Left colon (tissue), 2 donors: ENCODE data around the gene DHX34. TPM values are rescaled to one million over a fixed set of nuclear protein-coding genes. Genes with fewer than 3 reads are reported as not detected.
"Not testable (repeated sequence)": the region's sequence is repeated elsewhere in the genome, so short reads cannot be mapped to it uniquely, and the experiment has no call there.

Experiments used
- ATAC-seq: fragments of 200-7000 bp; cut with Tn5 transposase; one replicate; pipeline ENCODE4 v1.9.1; 2020; ENCODE audit warnings: mild to moderate bottlenecking, moderate library complexity
- DNase-seq, 2 donors: peaks; one replicate each; pipeline ENCODE4 v3.0.0-alpha.2; 2020
- intact Hi-C, 2 donors: fragments of 100-400 bp; cut with DNase I in 1 of 2; cut with micrococcal nuclease in 1 of 2; formaldehyde crosslinking; loops; one replicate each; pipeline versions ENCODE4 v1.11.2 to v1.14.0; 2022; cut with DNase I, micrococcal nuclease
- total RNA-seq, 2 donors: library from RNA; stranded (reverse); fragmentation: NEBNext Ultra II Directional; extraction: Animal tissue kit (Norgen Biotek cat#: 25700); gene quantifications; one replicate each; pipeline ENCODE4 v1.2.1, GENCODE V29; 2021
- donor health status: DM: no; HTN: no; CAD: no.
- donor health status: DM: yes; HTN: yes; CAD: no.

DHX34 gene
- total RNA-seq, 2 donors from 2014 or later: 8.5 to 10.6 TPM

DNA sequence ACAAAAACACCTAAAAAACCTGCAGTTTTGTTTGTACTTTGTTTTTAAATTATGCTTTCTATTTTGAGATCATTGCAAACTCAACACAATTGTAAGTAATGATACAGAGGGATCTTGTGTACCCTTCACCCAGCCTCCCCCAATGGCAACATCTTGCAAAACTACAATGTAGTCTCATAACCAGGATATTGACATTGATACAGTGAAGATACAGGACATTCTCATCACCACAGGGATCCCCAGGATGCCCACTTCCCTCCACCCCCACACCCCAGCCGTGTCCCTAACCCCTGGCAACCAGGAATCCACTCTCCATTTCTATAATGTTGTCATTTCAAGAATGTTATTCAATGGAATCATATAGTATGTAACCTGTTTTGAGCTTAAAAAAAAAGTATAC lies 27.5 kb upstream of the DHX34 start:
- no peak for DNase-seq
- intact Hi-C loops: no loop called here
- no peak for ATAC-seq

DNA sequence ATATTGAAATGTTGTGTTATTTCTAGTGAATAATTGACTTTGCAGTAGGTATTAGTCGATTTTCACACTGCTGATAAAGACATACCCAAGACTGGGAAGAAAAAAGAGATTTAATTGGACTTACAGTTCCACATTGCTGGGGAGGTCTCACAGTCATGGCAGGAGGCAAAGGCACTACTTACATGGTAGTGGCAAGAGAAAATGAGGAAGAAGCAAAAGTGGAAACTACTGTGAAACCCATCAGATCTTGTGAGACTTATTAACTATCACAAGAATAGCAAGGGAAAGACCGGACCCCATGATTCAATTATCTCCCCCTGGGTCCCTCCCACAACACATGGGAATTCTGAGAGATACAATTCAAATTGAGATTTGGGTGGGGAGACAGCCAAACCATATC lies 27.1 kb upstream of the DHX34 start:
- intact Hi-C loops: no loop called here
- no peak for DNase-seq
- no peak for ATAC-seq

DNA sequence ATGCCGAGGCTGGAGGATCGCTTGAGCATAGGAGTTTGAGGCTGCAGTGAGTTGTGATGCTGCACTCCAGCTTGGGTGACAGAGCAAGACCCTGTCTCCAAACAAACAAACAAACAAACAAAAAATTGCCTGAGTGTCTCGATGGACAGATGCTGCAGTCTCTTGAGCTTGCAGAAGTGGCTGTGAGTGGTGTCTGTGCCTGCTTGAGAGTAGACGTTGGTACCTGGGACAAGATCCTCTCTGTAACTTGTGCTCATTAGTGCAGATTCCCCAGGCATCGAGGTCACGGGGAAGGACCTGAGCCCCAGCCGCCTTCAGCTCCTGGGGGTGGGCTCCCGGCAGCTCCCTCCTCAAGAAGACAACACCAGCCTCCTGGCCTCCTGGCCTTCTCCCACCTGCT lies 25.7 kb upstream of the DHX34 start:
- intact Hi-C loops: no loop called here
- DNase-seq: no peak
- ATAC-seq: no peak

DNA sequence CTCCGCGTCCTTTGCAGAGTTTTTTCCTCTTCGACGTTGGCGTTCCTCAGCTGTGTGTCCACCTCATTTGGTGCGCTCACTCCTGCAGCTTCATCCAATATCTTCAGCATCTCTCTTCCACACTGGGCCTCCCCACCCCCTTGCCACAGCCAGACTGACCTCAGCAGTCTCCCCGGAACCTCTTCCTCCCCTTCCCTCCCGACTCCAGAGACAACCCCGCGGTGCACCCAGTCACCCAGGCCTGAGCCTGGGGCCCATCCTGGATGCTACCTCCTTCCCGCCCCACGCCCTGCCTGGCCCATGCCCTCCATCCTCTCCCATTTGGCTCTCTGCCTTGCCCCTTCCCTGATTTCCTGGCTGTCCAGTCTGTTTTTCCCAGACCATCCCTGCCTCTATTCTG lies 25.2 kb upstream of the DHX34 start:
- no peak for DNase-seq
- intact Hi-C loops: no loop called here
- no peak for ATAC-seq

DNA sequence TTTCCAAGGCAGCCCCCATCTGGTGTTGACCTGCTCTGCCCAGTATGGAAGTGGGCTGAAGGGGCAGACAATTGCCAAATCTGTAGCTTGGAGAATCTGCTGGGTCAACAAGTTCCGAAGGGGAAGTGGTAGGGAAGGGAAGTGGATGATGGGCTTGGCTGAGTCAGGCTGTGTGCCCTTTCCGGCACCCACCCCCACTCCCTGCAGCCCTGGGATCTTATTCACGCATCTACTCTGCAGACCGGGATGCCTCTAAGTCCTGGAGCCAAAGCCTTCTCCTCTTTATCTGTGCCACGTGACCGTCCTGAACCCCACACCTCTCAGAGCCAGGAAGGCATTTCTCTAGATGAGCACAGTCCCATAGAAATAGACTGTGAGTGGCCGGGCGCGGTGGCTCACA lies 24.6 kb upstream of the DHX34 start:
- ATAC-seq: peak; percentile 20
- peak in 1 of 2 donors; percentile 42 for DNase-seq
- intact Hi-C loops: no loop called here

DNA sequence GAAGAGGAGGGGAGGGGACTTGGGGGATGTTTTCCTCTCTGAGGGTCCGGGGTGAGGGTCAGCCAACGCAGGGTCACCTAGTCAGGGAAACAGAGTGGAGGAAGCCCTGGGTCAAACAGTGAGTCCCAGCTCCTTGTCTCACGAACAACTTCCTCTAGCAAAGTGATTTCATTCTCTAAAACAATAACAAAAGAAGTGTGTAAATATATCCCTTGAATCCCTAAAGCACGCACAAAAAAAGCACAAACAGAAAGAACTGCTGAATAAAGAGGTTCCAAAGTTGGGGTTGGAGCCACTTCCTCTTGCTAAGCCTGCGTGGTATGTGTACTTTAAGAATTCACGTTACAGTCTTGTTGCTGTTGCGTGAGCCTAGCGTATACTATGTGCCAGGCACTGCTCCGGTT lies 18.6 kb upstream of the DHX34 start:
- DNase-seq (no peak), ATAC-seq (no peak)
- intact Hi-C loops: no loop called here

DNA sequence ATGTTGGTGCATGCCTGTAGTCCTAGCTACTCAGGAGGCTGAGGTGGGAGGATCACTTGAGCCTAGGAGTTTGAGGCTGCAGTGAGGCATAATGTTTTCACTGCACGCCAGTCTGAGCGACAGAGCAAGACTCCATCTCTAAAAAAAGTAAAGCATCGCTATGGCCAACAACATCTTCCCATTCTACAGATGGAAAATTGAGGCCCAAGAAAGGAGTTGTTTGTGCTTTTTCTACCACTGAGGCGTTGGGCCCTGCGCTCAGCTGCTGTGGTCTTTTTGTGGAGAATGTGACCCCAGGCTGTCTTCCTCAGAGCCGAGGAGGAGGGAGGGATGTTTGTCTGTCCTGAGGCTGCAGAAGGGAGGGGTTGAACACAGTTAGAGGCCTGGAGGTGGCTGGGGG lies 17.6 kb upstream of the DHX34 start:
- ATAC-seq: no peak

DNA sequence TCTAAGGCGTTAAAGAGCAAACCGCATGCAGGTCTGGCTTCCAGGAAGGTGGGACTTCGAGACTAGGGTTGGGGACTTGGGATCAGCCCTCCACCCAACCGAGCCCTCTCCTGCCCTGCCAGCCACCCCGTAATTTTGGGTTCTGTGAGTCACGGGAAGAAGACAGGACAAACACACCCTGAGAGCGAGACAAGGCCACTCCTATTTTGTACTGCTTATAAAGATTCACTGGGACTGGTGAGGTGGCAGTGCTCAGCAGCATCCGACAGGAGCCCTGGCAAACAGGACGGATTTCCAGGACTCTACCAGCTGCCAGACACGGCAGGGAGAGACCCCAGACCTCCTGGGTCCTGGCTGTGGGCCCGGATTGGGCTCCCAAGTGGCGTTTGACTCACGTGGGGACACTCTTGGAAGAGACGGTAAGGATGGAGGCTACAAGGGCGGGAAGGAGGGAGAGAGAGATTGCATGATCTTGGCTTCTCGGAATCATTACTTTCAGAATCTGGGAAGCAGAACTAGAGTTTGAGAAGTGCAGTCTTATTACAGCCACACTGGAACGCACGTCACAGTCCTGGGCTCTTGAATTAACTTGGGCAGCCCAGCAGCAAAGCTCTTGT lies 17.1 kb upstream of the DHX34 start, which contains the start of gene C5AR2:
C5AR2 (plus strand) TSS at position 245 of the 617 bp plus-strand sequence. CDS start 8,625 bp downstream, outside the sequence.
- intact Hi-C loops: no loop called here
- DNase-seq: no peak
- ATAC-seq: no peak

More for the DNA sequence above, 17.6 kb upstream of the DHX34 start:
- no peak for DNase-seq
- intact Hi-C loops: no loop called here

DNA sequence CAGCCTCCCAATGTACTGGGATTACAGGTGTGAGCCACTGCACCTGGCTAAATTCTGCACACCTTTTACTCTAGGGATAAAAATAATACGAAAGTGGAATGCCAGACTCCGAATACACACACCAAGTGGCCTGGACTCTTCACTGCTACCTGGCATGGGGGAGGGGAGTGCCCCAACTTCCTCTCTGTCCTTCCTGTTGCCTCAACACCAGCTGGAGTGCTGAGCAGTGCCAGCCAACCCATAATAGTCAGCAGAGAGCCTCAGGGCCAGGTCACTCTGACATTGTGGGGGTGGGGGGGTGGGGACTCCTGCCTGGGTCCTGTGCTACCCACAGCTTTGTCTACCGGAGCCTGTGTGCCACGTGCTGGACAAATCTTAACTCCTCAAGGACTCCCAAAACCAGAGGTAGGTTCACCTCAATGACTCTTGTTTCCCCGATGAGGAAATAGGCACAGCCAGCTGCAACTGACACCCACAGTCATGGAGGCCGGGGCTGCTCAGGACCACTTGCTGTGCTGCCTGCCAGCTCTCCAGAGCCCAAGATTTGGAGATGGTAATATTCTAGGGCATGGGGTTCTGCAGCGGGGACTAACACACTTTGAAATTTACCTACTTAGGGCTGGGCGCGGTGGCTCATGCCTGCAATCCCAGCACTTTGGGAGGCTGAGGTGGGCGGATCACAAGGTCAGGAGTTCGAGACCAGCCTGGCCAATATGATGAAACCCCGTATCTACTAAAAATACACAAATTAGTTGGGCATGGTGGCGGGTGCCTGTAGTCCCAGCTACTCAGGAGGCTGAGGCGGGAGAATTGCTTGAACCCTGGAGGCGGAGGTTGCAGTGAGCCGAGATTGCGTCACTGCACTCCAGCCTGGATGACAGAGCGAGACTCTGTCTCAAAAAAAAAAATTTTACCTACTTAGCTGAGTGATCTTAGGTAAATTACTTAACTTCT lies 12.1 kb upstream of the DHX34 start:
- peak in 1 of 2 donors; percentile 45 for DNase-seq
- intact Hi-C loops, ATAC-seq: not testable (repeated sequence)

DNA sequence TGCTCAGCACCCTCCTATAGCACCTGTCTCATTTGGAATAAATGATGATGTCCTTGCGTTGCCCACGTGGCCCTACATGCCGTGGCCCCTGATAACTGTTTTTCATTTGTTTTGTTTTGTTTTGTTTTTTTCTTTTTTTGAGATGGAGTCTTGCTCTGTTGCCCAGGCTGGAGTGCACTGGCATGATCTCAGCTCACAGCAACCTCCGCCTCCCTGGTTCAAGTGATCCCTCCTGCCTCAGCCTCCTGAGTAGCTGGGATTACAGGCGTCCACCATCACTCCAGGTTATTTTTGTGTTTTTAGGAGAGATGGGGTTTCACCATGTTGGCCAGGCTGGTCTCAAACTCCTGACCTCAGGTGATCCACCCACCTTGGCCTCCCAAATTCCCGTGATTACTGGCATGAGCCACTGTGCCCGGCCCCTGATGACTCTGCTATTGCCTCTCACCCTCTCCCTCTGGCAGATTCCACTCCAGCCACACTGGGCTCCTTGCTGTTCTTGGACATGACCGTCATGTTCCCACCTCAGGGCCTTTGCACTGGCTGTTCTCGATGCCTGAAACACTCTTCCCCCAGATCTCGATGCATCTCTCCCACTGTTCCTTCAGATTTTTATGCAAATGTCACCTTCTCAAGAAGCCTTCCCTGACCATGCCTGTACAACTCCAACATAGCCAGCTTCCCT lies 9.8 kb upstream of the DHX34 start:
- DNase-seq (no peak), ATAC-seq (no peak)
- intact Hi-C loops: no loop called here

DNA sequence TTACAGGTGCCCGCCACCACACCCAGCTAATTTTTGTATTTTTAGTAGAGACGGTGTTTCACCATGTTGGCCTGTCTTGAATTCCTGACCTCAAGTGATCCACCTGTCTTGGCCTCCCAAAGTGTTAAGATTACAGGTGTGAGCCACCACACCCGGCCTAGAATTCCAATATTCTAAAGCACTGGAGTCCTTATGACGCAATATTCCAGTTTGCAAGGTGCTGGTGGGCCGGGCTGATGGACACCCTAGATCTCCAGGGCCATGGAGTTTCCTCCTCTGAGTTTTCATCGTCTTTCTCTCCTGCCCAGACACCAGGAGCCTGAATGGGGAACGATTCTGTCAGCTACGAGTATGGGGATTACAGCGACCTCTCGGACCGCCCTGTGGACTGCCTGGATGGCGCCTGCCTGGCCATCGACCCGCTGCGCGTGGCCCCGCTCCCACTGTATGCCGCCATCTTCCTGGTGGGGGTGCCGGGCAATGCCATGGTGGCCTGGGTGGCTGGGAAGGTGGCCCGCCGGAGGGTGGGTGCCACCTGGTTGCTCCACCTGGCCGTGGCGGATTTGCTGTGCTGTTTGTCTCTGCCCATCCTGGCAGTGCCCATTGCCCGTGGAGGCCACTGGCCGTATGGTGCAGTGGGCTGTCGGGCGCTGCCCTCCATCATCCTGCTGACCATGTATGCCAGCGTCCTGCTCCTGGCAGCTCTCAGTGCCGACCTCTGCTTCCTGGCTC lies 8.5 kb upstream of the DHX34 start:
- no peak for ATAC-seq

DNA sequence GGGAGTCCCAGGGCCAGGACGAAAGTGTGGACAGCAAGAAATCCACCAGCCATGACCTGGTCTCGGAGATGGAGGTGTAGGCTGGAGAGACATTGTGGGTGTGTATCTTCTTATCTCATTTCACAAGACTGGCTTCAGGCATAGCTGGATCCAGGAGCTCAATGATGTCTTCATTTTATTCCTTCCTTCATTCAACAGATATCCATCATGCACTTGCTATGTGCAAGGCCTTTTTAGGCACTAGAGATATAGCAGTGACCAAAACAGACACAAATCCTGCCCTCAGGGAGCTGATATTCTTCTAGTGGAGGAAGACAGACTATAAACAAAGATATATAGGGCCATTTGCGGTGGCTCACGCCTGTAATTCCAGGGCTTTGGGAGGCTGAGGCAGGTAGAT lies 7.4 kb upstream of the DHX34 start:
- DNase-seq (no peak), ATAC-seq (no peak)
- intact Hi-C loops: no loop called here

More for the DNA sequence above, 8.5 kb upstream of the DHX34 start:
- intact Hi-C loops: no loop called here
- no peak for DNase-seq

DNA sequence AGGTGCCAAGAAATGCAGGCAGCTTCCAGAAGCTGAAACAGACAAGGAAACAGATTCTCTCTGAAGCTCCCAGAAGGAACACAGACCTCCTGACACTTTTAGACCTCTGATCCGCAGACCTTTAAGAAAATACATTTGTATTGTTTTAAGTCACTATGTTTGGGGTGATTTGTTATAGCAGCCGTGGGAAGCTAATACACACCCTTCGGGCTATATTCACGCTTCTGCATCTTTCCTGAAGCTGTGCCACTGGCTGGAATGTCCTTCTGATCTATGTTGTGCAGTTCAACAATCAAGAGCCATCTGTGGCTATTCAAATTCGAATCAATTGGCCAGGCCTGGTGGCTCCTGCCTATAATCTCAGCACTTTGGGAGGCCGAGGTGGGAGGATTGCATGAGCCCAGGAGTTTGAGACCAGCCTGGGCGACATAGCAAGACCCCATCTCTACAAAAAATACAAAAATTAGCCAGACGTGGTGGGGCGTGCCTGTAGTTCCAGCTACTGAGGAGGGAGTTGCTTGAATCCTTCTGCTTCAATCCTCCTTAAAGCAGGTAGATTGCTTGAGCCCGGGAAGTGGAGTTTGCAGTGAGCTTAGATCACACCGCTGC lies 5.8 kb upstream of the DHX34 start:
- DNase-seq: no peak
- ATAC-seq: no peak
- intact Hi-C loops: no loop called here

DNA sequence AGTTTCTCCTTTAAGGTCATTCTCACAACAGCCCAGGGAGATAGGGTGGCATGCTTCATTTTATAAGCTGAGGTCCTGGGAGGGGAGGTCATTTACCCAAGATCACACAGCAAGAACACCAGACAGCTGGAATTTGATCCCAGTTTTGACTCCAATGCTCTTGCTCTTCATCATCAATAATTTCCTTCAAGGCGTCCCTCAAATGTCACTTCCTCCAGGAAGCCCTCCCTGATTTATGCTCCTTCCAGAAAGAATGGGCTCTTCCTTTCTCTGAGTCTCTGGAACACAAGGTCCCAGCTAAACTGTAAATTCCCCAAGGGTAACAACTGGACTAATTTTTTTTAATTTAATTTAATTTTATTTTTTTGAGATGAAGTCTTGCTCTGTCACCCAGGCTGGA lies 4.7 kb upstream of the DHX34 start:
- DNase-seq: no peak
- ATAC-seq: no peak
- intact Hi-C loops: no loop called here

DNA sequence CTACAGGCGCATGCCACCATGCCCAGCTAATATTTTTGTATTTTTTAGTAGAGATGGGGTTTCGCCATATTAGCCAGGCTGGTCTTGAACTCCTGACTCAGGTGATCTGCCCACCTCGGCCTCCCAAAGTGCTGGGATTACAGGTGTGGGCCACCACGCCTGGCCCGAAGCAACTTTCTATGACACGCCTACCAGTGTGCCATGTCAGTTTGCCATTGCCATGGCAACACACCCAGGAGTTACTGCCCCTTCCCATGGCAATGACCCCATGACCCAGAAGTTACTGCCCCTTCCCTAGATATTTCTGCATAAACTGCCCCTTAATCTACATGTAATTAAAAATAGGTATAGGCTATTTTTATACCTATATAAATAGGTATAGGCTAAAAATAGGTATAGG lies 3.1 kb upstream of the DHX34 start:
- intact Hi-C loops, ATAC-seq, DNase-seq: not testable (repeated sequence)

DNA sequence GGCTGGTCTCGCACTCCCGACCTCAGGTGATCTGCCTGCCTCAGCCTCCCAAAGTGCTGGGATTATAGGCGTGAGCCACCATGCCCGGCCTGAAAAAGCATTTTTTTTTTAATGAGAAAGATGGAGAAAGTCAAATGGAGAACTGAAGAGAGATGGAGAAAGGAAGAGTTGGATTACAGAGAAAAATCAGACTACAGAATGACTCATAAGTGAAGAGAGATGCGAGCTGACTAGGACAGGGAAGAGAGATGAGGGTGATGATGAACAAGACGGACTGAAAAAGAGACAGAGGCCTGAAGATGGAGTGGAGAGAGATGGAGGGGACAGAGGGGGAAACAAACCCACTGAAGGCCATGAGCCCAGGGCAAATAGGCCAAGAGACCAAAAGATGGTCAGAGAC lies 1.5 kb downstream of the DHX34 start:
- DNase-seq (no peak), ATAC-seq (no peak)
- intact Hi-C loops: no loop called here

DNA sequence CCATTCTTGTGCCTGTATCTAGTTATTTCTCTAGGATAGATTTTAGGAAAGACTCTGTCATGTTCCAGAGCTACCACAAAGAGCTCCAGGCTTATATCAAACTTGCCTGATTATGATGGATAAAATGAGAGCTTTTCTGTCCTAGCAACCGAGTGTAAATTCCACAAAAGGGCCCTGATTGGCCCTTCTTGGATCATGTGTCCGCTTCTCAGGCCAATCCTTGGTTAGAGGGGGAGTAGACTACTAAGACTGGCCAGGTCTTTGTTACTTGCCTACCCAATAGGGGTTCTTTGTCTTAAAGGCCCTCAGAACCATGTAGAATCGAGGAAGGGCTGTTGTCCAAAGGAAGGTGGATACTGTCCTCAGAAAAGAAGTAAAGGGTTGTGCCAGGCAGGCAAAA lies 2.4 kb downstream of the DHX34 start:
- intact Hi-C loops: no loop called here
- DNase-seq: no peak
- no peak for ATAC-seq

DNA sequence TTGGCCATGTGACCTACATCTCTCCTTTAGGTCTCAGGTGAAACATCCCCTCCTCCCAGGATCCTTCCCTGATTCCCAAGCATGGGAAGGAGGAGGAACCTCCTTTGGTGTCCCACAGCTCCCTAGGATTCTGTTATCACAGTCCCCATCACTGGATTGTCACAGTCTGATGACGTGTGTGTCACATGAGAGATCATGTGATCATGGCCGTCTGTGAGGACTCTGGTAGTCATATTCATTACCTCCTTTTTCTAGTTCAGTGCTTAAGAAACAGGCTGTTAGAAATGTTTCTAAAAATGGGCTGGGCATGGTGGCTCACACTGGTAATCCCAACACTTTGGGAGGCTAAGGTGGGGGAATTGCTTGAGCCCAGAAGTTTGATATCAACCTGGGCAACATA lies 3.0 kb downstream of the DHX34 start:
- intact Hi-C loops: no loop called here
- no peak for ATAC-seq
- no peak for DNase-seq

DNA sequence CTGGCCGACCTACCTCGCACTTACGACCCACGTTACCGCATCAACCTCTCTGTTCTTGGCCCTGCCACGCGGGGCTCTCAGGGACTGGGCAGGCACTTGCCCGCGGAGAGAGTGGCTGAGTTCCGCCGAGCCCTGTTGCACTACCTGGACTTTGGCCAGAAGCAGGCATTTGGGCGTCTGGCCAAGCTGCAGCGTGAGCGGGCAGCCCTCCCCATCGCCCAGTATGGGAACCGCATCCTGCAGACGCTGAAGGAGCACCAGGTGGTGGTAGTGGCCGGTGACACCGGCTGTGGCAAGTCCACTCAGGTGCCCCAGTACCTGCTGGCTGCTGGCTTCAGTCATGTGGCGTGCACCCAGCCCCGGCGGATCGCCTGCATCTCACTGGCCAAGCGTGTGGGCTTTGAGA lies 4.2 kb downstream of the DHX34 start:
- intact Hi-C loops: no loop called here
- DNase-seq (peak in 1 of 2 donors; percentile 74), ATAC-seq (peak; percentile 64)
